Ishikawa (cell line): ENCODE measurements around the gene MRPL49.

Experiments
- EP300 ChIP-seq: IDR thresholded peaks from 2 replicates; pipeline ENCODE4 v1.6.1; 2012; ENCODE audit warnings: borderline replicate concordance
- FOXM1 ChIP-seq: IDR thresholded peaks from 2 replicates; pipeline ENCODE4 v1.6.1; 2012; ENCODE audit warnings: low read depth, borderline replicate concordance
- MAX ChIP-seq: IDR thresholded peaks from 2 replicates; pipeline ENCODE4 v1.6.1; 2012
- RAD21 ChIP-seq: IDR thresholded peaks from 2 replicates; pipeline ENCODE4 v1.6.1; 2012; ENCODE audit warnings: low read depth
- TAF1 ChIP-seq: IDR thresholded peaks from 2 replicates; pipeline ENCODE4 v1.6.1; 2012; ENCODE audit warnings: low read depth, mild to moderate bottlenecking
- TEAD4 ChIP-seq: IDR thresholded peaks from 2 replicates; pipeline ENCODE4 v1.6.1; 2012
- YY1 ChIP-seq: IDR thresholded peaks from 2 replicates; pipeline ENCODE4 v1.6.1; 2012; ENCODE audit warnings: low read depth
- TF ChIP-seq, protein P1 (sequence below): IDR thresholded peaks from 2 replicates; pipeline ENCODE4 v1.6.1; 2012; ENCODE audit warnings: low read depth, mild to moderate bottlenecking
- TF ChIP-seq, protein P2 (sequence below): IDR thresholded peaks from 2 replicates; pipeline ENCODE4 v1.6.1; 2012

- TF ChIP-seq, protein P1, sequence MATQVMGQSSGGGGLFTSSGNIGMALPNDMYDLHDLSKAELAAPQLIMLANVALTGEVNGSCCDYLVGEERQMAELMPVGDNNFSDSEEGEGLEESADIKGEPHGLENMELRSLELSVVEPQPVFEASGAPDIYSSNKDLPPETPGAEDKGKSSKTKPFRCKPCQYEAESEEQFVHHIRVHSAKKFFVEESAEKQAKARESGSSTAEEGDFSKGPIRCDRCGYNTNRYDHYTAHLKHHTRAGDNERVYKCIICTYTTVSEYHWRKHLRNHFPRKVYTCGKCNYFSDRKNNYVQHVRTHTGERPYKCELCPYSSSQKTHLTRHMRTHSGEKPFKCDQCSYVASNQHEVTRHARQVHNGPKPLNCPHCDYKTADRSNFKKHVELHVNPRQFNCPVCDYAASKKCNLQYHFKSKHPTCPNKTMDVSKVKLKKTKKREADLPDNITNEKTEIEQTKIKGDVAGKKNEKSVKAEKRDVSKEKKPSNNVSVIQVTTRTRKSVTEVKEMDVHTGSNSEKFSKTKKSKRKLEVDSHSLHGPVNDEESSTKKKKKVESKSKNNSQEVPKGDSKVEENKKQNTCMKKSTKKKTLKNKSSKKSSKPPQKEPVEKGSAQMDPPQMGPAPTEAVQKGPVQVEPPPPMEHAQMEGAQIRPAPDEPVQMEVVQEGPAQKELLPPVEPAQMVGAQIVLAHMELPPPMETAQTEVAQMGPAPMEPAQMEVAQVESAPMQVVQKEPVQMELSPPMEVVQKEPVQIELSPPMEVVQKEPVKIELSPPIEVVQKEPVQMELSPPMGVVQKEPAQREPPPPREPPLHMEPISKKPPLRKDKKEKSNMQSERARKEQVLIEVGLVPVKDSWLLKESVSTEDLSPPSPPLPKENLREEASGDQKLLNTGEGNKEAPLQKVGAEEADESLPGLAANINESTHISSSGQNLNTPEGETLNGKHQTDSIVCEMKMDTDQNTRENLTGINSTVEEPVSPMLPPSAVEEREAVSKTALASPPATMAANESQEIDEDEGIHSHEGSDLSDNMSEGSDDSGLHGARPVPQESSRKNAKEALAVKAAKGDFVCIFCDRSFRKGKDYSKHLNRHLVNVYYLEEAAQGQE = no peak
- TF ChIP-seq, protein P2, sequence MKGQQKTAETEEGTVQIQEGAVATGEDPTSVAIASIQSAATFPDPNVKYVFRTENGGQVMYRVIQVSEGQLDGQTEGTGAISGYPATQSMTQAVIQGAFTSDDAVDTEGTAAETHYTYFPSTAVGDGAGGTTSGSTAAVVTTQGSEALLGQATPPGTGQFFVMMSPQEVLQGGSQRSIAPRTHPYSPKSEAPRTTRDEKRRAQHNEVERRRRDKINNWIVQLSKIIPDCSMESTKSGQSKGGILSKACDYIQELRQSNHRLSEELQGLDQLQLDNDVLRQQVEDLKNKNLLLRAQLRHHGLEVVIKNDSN = no peak
- TF ChIP-seq EP300 (no peak), FOXM1 (no peak), MAX (no peak), TAF1 (no peak), YY1 (no peak), TEAD4 (no peak), RAD21 (no peak)
Measured at GRCh38 chr11:65132238-65132987, 10.3 kb downstream of the MRPL49 start.
